NCI-H2029 treated with DMSO at 0.1 percent for 48 hours (cell line): ENCODE measurements around the gene OTULINL.
A peak's percentile ranks its signal among the peaks of the same experiment; 100 is the strongest.
"Not testable (repeated sequence)": the region's sequence is repeated elsewhere in the genome, so short reads cannot be mapped to it uniquely, and the experiment has no call there.

Experiments
- DNase-seq: peaks from one replicate; lab custom pipeline; 2025; lab: John Stamatoyannopoulos, UW

The OTULINL gene

GRCh38 chr5:14581106-14581890 lies at the start of gene OTULINL:
TSS of gene OTULINL (plus strand) at chr5:14581792. CDS start at chr5:14581895, 103 bp downstream.
- peak; percentile 52 for DNase-seq

GRCh38 chr5:14532180-14532579 lies 49.4 kb upstream of the OTULINL start:
- DNase-seq, result no peak

- peak; percentile 12 for DNase-seq
Observed at GRCh38 chr5:14534773-14535172, 46.8 kb upstream of the OTULINL start.

GRCh38 chr5:14545308-14545707 lies 36.3 kb upstream of the OTULINL start:
- no peak for DNase-seq

GRCh38 chr5:14545862-14546261 lies 35.7 kb upstream of the OTULINL start:
- DNase-seq, result no peak

GRCh38 chr5:14547666-14548065 lies 33.9 kb upstream of the OTULINL start:
- no peak for DNase-seq

GRCh38 chr5:14551211-14551610 lies 30.4 kb upstream of the OTULINL start:
- DNase-seq, result no peak

GRCh38 chr5:14552017-14552416 lies 29.6 kb upstream of the OTULINL start:
- no peak for DNase-seq

- not testable (repeated sequence) for DNase-seq
Observed at GRCh38 chr5:14554288-14554687, 27.3 kb upstream of the OTULINL start.

GRCh38 chr5:14556015-14556414 lies 25.6 kb upstream of the OTULINL start:
- DNase-seq, result no peak

GRCh38 chr5:14557203-14557770 lies 24.3 kb upstream of the OTULINL start:
- DNase-seq, result no peak

- no peak for DNase-seq
Observed at GRCh38 chr5:14557791-14558415, 23.7 kb upstream of the OTULINL start.

- DNase-seq, result peak; percentile 67
Observed at GRCh38 chr5:14560091-14560595, 21.4 kb upstream of the OTULINL start.

GRCh38 chr5:14561741-14562140 lies 19.9 kb upstream of the OTULINL start:
- DNase-seq, result no peak

GRCh38 chr5:14568333-14568732 lies 13.3 kb upstream of the OTULINL start:
- DNase-seq, result no peak

- no peak for DNase-seq
Observed at GRCh38 chr5:14569948-14570691, 11.5 kb upstream of the OTULINL start.

- DNase-seq, result no peak
Observed at GRCh38 chr5:14571901-14572300, 9.7 kb upstream of the OTULINL start.

GRCh38 chr5:14572385-14572784 lies 9.2 kb upstream of the OTULINL start:
- no peak for DNase-seq

GRCh38 chr5:14572836-14573235 lies 8.8 kb upstream of the OTULINL start:
- no peak for DNase-seq

- no peak for DNase-seq
Observed at GRCh38 chr5:14574096-14574495, 7.5 kb upstream of the OTULINL start.

- DNase-seq, result peak; percentile 84
Observed at GRCh38 chr5:14574891-14575508, 6.6 kb upstream of the OTULINL start.

- DNase-seq, result no peak
Observed at GRCh38 chr5:14576206-14576605, 5.4 kb upstream of the OTULINL start.
